Adrenal gland (tissue), 5 donors: ENCODE measurements around the gene WEE1.
A peak's percentile ranks its signal among the peaks of the same experiment; 100 is the strongest.

Source experiments
- CTCF ChIP-seq, 6 experiments: fragments of 450-650 bp in 4 of 6; fragments of 200-600 bp in 2 of 6; sonication (generic) in 1 of 6; IDR thresholded peaks; 1 replicate in 5 of 6; 2 replicates in 1 of 6; pipeline versions ENCODE4 v1.5.1 to v1.8.0; 2016 to 2021; ENCODE audit warnings: antibody characterized with exemption in 6 of 6, mild to moderate bottlenecking in 2 of 6, moderate library complexity in 1 of 6
- POLR2A ChIP-seq, 2 donors: fragments of 450-650 bp; IDR thresholded peaks; one replicate each; pipeline ENCODE4 v1.6.1; 2017; ENCODE audit warnings: antibody characterized with exemption in 2 of 2, mild to moderate bottlenecking in 2 of 2, moderate library complexity in 1 of 2
- donor health status: DM: no; HTN: no; CAD: no.

GRCh38 chr11:9573052-9573774, at the start of gene WEE1:
- no peak for TF ChIP-seq CTCF (IDR thresholded peaks at IDR 0.05)
- TF ChIP-seq POLR2A (IDR thresholded peaks at IDR 0.05): peak; percentile 54 to 70
